MM.1S (cell line): ENCODE results near the gene TECPR2.

Experiments
- DNase-seq: peaks from one replicate; pipeline ENCODE4 v3.0.0-alpha.2; 2015
- H2AFZ ChIP-seq: fragments of 300-600 bp; sonication (generic); 2 replicates; pipeline ENCODE4 v1.6.0; 2016; ENCODE audit warnings: antibody characterized with exemption, low read length
- H3F3A ChIP-seq: fragments of 300-600 bp; sonication (generic); 2 replicates; pipeline ENCODE4 v1.6.1; 2016; ENCODE audit warnings: mild to moderate bottlenecking, antibody characterized with exemption, low read length, moderate library complexity, mixed read lengths; ENCODE audit not compliant: insufficient read depth
- H3K27ac ChIP-seq: fragments of 300-600 bp; sonication (generic); 2 replicates; pipeline ENCODE4 v1.5.1; 2016; ENCODE audit warnings: mild to moderate bottlenecking, low read length
- H3K27me3 ChIP-seq: fragments of 300-600 bp; sonication (generic); replicated peaks from 2 replicates; pipeline ENCODE4 v1.6.0; 2016; ENCODE audit warnings: low read length; ENCODE audit not compliant: insufficient read depth
- H3K36me3 ChIP-seq: fragments of 300-600 bp; sonication (generic); replicated peaks from 2 replicates; pipeline ENCODE4 v1.6.1; 2016; ENCODE audit warnings: mild to moderate bottlenecking, low read length, mixed read lengths; ENCODE audit not compliant: insufficient read depth
- H3K4me1 ChIP-seq: fragments of 300-600 bp; sonication (generic); 2 replicates; pipeline ENCODE4 v1.6.1; 2016; ENCODE audit warnings: low read length, mixed read lengths
- H3K4me2 ChIP-seq: fragments of 300-600 bp; sonication (generic); 2 replicates; pipeline ENCODE4 v1.6.0; 2016; ENCODE audit warnings: low read depth, low read length
- H3K4me3 ChIP-seq: fragments of 300-600 bp; sonication (generic); 2 replicates; pipeline ENCODE4 v1.5.1; 2016; ENCODE audit warnings: low read length, mixed read lengths
- H3K79me2 ChIP-seq: fragments of 300-600 bp; sonication (generic); 2 replicates; pipeline ENCODE4 v1.6.1; 2016; ENCODE audit warnings: mixed run types, low read length, mixed read lengths
- H3K9ac ChIP-seq: fragments of 300-600 bp; sonication (generic); 2 replicates; pipeline ENCODE4 v1.6.1; 2016; ENCODE audit warnings: low read length, mixed read lengths
- H3K9me2 ChIP-seq: fragments of 300-600 bp; sonication (generic); replicated peaks from 2 replicates; pipeline ENCODE4 v1.6.1; 2016; ENCODE audit warnings: mild to moderate bottlenecking, low read length, mixed read lengths; ENCODE audit not compliant: insufficient read depth
- H3K9me3 ChIP-seq: fragments of 300-600 bp; sonication (generic); replicated peaks from 2 replicates; pipeline ENCODE4 v1.6.1; 2016; ENCODE audit warnings: mild to moderate bottlenecking, low read length, mixed read lengths; ENCODE audit not compliant: insufficient read depth
- H4K20me1 ChIP-seq: fragments of 300-600 bp; sonication (generic); 2 replicates; pipeline ENCODE4 v1.6.1; 2016; ENCODE audit warnings: mild to moderate bottlenecking, low read length, moderate library complexity, mixed read lengths; ENCODE audit not compliant: insufficient read depth
- EZH2 ChIP-seq: fragments of 300-600 bp; sonication (generic); optimal IDR thresholded peaks from 2 replicates; pipeline ENCODE3; 2017; ENCODE audit warnings: low read depth, mild to moderate bottlenecking, antibody characterized with exemption, low read length, mixed read lengths
- EZH2phosphoT487 ChIP-seq: fragments of 300-600 bp; sonication (generic); IDR thresholded peaks from 2 replicates; pipeline ENCODE4 v1.6.1; 2018; ENCODE audit warnings: antibody characterized with exemption, low read length
- TF ChIP-seq, protein P1 (sequence below): fragments of 300-600 bp; sonication (generic); IDR thresholded peaks from 2 replicates; pipeline ENCODE4 v1.5.1; 2016; ENCODE audit warnings: antibody characterized with exemption, low read length, mixed read lengths

TECPR2 gene

DNA sequence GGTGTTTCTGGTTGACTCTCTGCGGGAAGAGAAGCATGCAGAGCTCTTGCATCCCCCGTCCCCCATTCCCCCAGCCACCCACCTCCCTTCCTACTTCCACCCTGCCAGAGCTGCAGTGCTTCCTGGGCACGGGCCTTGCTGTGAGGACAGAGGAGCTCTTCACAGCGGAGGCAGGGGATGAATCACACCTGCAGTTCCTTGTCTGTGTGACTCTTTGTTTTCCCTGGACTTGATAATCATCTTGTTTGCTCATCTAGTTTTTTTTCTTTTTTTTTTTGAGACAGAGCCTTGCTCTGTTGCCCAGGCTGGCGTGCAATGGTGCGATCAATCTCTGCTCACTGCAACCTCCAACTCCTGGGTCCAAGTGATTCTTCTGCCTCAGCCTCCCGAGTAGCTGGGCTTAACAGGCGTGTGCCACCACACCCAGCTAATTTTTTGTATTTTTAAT lies 119.1 kb downstream of the TECPR2 start:
- no peaks in the 10 kb centered on the region for H4K20me1 ChIP-seq
- H3K27ac ChIP-seq: no peak overlapping the region
- no peak for DNase-seq
- no peak overlapping the region for H3K4me2 ChIP-seq
- H2AFZ ChIP-seq: no peak overlapping the region
- H3K4me3 ChIP-seq: no peak overlapping the region
- H3K9me2 ChIP-seq: no peaks in the 10 kb centered on the region
- no peaks in the 10 kb centered on the region for H3K9me3 ChIP-seq
- H3K27me3 ChIP-seq: no peaks in the 10 kb centered on the region
- TF ChIP-seq, protein P1, sequence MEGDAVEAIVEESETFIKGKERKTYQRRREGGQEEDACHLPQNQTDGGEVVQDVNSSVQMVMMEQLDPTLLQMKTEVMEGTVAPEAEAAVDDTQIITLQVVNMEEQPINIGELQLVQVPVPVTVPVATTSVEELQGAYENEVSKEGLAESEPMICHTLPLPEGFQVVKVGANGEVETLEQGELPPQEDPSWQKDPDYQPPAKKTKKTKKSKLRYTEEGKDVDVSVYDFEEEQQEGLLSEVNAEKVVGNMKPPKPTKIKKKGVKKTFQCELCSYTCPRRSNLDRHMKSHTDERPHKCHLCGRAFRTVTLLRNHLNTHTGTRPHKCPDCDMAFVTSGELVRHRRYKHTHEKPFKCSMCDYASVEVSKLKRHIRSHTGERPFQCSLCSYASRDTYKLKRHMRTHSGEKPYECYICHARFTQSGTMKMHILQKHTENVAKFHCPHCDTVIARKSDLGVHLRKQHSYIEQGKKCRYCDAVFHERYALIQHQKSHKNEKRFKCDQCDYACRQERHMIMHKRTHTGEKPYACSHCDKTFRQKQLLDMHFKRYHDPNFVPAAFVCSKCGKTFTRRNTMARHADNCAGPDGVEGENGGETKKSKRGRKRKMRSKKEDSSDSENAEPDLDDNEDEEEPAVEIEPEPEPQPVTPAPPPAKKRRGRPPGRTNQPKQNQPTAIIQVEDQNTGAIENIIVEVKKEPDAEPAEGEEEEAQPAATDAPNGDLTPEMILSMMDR: no peak
- TF ChIP-seq EZH2 (no peak), EZH2phosphoT487 (no peak)
- H3K36me3 ChIP-seq: no peaks in the 10 kb centered on the region
- H3F3A ChIP-seq: no peaks in the 10 kb centered on the region
- no peak overlapping the region for H3K9ac ChIP-seq
- no peaks in the 10 kb centered on the region for H3K4me1 ChIP-seq
- H3K79me2 ChIP-seq: no peaks in the 10 kb centered on the region

DNA sequence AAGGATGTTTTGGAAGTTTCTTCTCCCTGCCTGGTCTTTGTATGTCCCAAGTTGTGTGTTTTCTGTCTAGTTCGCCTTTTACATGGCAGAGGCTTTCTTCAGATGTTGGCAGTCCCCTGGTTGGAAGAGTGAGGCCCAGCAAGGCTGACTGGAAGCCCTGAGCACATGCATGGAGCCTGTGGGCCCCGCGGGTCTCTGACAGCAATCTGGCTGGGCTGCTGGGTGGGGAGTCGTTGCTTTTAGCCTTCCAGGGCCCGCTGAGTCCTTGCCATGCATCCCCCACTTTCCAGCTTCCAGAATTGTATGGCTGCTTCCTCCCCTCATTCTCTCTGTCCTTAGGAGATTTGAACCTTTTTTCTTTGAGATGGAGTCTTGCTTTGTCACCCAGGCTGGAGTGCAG lies 121.6 kb downstream of the TECPR2 start:
- Histone ChIP-seq H3F3A (no peaks in the 10 kb centered on the region), H2AFZ (no peak overlapping the region), H3K27me3 (no peaks in the 10 kb centered on the region), H3K9me3 (no peaks in the 10 kb centered on the region), H3K4me3 (no peak overlapping the region), H3K4me1 (no peaks in the 10 kb centered on the region), H3K79me2 (no peaks in the 10 kb centered on the region), H3K27ac (no peak overlapping the region), H3K36me3 (no peaks in the 10 kb centered on the region), H3K9me2 (no peaks in the 10 kb centered on the region), H3K4me2 (no peak overlapping the region), H4K20me1 (no peaks in the 10 kb centered on the region), H3K9ac (no peak overlapping the region)
- TF ChIP-seq, protein P1: no peak
- TF ChIP-seq EZH2phosphoT487 (no peak), EZH2 (no peak)
- DNase-seq: no peak

DNA sequence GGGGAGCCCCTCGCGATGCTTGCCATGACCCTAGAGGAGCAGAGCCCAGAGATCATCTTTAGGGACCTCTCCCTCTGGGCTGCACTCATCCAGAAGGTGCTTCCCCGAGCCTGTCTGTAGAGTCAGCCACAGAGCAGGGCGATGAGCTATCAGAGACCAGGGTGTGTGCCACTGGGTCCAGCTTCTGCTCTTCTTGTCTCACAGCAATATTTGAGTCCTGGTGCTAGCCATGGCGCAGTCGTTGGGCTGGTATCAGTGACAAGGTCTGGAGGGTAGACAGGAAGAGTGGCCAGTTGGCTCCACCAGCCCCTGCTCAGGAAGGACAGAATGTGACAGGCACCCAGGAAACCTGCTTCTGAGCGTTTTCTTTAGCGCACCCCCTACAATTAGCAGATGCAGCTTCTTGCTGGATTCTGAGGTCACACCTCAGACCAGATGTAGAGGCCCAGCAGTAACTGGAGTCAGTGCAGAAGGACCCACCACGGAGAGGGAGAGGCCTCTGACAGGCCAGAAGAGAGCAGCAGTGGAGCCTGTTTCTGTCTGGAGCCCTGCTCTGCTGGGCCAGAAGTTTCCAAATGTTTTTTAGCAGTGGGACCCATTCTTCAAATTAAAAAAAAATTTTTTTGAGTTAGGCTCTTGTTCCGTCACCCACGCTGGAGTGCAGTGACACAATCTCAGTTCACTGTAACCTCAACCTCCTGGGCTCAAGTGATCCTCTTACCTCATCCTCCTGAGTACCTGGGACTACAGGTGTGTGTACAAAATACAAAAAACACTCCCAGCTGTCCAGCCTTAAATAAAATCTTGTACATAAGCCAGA lies 123.2 kb downstream of the TECPR2 start:
- H3K4me3 ChIP-seq: no peak overlapping the region
- TF ChIP-seq, protein P1: no peak
- no peak for TF ChIP-seq EZH2
- no peak for TF ChIP-seq EZH2phosphoT487
- no peak overlapping the region for H3K27ac ChIP-seq
- DNase-seq: no peak
- H3K36me3 ChIP-seq: no peaks in the 10 kb centered on the region
- no peak overlapping the region for H3K4me2 ChIP-seq
- no peaks in the 10 kb centered on the region for H3K9me3 ChIP-seq
- no peaks in the 10 kb centered on the region for H3K27me3 ChIP-seq
- H2AFZ ChIP-seq: no peak overlapping the region
- H3K79me2 ChIP-seq: no peaks in the 10 kb centered on the region
- H3K9ac ChIP-seq: no peak overlapping the region
- no peaks in the 10 kb centered on the region for H3F3A ChIP-seq
- H4K20me1 ChIP-seq: no peaks in the 10 kb centered on the region
- H3K4me1 ChIP-seq: no peaks in the 10 kb centered on the region
- H3K9me2 ChIP-seq: no peaks in the 10 kb centered on the region
